ENCODE data around the gene SPATA33. TPM values are rescaled to one million over a fixed set of nuclear protein-coding genes. Genes with fewer than 3 reads are reported as not detected.

SPATA33 gene
- total RNA-seq, 4 donors from 2014 or later: 1.2 to 2.7 (median 2.1) TPM

GRCh38 chr16:89636663-89637062, 21.0 kb upstream of the SPATA33 start:
- intact Hi-C loops (cut with DNase I; ENCODE audit: low total_unique reads) (no loop called here), in situ Hi-C loops (cut with MboI; ENCODE audit: low sequenced_read_pairs in 4 of 4) (no loop called here)
- H3K27ac ChIP-seq: no peak overlapping the region
- no peaks in the 10 kb centered on the region for H3K36me3 ChIP-seq
- no peak for DNase-seq
- peaks cover 16 to 20% (median 19%) of the 10 kb centered on the region in 3 donors for H3K27me3 ChIP-seq
- no peaks in the 10 kb centered on the region for H3K9me3 ChIP-seq
- ATAC-seq: no peak
- H3K4me1 ChIP-seq: peaks cover 8% of the 10 kb centered on the region in 2 donors
- no peak overlapping the region for H3K4me3 ChIP-seq
- TF ChIP-seq CTCF (IDR thresholded peaks at IDR 0.05 in 4 of 5, conservative IDR thresholded peaks at IDR 0.05 in 1 of 5) (no peak), POLR2A (IDR thresholded peaks at IDR 0.05) (no peak)

- H3K4me1 ChIP-seq: peaks cover 8% of the 10 kb centered on the region in 2 donors
- H3K9me3 ChIP-seq: no peaks in the 10 kb centered on the region
- peaks cover 11 to 14% (median 12%) of the 10 kb centered on the region in 3 donors for H3K27me3 ChIP-seq
- in situ Hi-C loops (cut with MboI; ENCODE audit: low sequenced_read_pairs in 4 of 4): no loop called here
- H3K4me3 ChIP-seq: no peak overlapping the region
- intact Hi-C loops (cut with DNase I; ENCODE audit: low total_unique reads): no loop called here
- no peak overlapping the region for H3K27ac ChIP-seq
- no peaks in the 10 kb centered on the region for H3K36me3 ChIP-seq
- DNase-seq: no peak
- no peak for ATAC-seq
- TF ChIP-seq POLR2A (IDR thresholded peaks at IDR 0.05): no peak
- no peak for TF ChIP-seq CTCF (IDR thresholded peaks at IDR 0.05 in 4 of 5, conservative IDR thresholded peaks at IDR 0.05 in 1 of 5)
These were observed 20.3 kb upstream of the SPATA33 start for GRCh38 chr16:89637379-89637778.

GRCh38 chr16:89638455-89638854, 19.2 kb upstream of the SPATA33 start:
- intact Hi-C loops (cut with DNase I; ENCODE audit: low total_unique reads) (no loop called here), in situ Hi-C loops (cut with MboI; ENCODE audit: low sequenced_read_pairs in 4 of 4) (no loop called here)
- DNase-seq: no peak
- TF ChIP-seq CTCF (IDR thresholded peaks at IDR 0.05 in 4 of 5, conservative IDR thresholded peaks at IDR 0.05 in 1 of 5) (no peak), POLR2A (IDR thresholded peaks at IDR 0.05) (no peak)
- no peaks in the 10 kb centered on the region for H3K9me3 ChIP-seq
- no peak overlapping the region for H3K4me3 ChIP-seq
- H3K27me3 ChIP-seq: peaks cover 3 to 4% (median 3%) of the 10 kb centered on the region in 3 donors
- no peaks in the 10 kb centered on the region for H3K36me3 ChIP-seq
- peaks cover 8% of the 10 kb centered on the region in 2 donors for H3K4me1 ChIP-seq
- H3K27ac ChIP-seq: no peak overlapping the region
- no peak for ATAC-seq

- Histone ChIP-seq H3K36me3 (peaks cover 0 to 1% of the 10 kb centered on the region in 2 donors), H3K4me1 (peaks cover 8% of the 10 kb centered on the region in 2 donors), H3K9me3 (no peaks in the 10 kb centered on the region), H3K27ac (no peak overlapping the region), H3K27me3 (no peaks in the 10 kb centered on the region), H3K4me3 (no peak overlapping the region)
- no peak for TF ChIP-seq CTCF (IDR thresholded peaks at IDR 0.05 in 4 of 5, conservative IDR thresholded peaks at IDR 0.05 in 1 of 5)
- no peak for TF ChIP-seq POLR2A (IDR thresholded peaks at IDR 0.05)
- in situ Hi-C loops (cut with MboI; ENCODE audit: low sequenced_read_pairs in 4 of 4): no loop called here
- ATAC-seq (no peak), DNase-seq (no peak)
- intact Hi-C loops (cut with DNase I; ENCODE audit: low total_unique reads): no loop called here
These were observed 18.3 kb upstream of the SPATA33 start for GRCh38 chr16:89639385-89639784.
